Endothelial cell of umbilical vein (primary cell): Measurements from ENCODE around the gene CPNE1. TPM values are rescaled to one million over a fixed set of nuclear protein-coding genes. Genes with fewer than 3 reads are reported as not detected.

Source experiments
- BruUV-seq: library from RNA; stranded (reverse); fragments of 400-500 nt; replicated peaks from 2 replicates; lab custom pipeline; 2021; lab: Mats Ljungman, UMichigan
- CTCF ChIA-PET: fragments of 300-600, 350-600 bp; sonication (Branson Sonifier 250); formaldehyde crosslinking; loops from one replicate; lab custom pipeline; 2021; ENCODE audit warnings: antibody characterized with exemption, inconsistent platforms; lab: Charles Lee
- POLR2A ChIA-PET: fragments of 300-600, 350-600 bp; sonication (Branson Sonifier 250); formaldehyde crosslinking; loops from one replicate; lab custom pipeline; 2021; ENCODE audit warnings: antibody characterized with exemption, inconsistent platforms; lab: Charles Lee
- DNase-seq: peaks from one replicate; pipeline ENCODE4 v3.0.0-alpha.2; 2011; ENCODE audit warnings: low read depth, low spot score
- FAIRE-seq: peaks from 2 replicates; lab custom pipeline; 2011; peaks lifted over from hg19 to GRCh38; lab: Jason Lieb, UNC
- H2AFZ ChIP-seq: 2 replicates; pipeline ENCODE4 v1.6.0; 2012; ENCODE audit warnings: low read depth, low read length, control low read depth, inconsistent platforms
- H3K27ac ChIP-seq: 2 replicates; pipeline ENCODE4 v1.5.1; 2011; ENCODE audit warnings: low read depth, mild to moderate bottlenecking, control low read depth, low read length, moderate library complexity; ENCODE audit not compliant: insufficient read depth
- H3K27me3 ChIP-seq, 2 experiments: 2 replicates each; pipeline versions ENCODE4 v1.6.0 to v1.6.1; 2011; ENCODE audit warnings: low read length in 2 of 2, mixed read lengths in 1 of 2; ENCODE audit not compliant: control insufficient read depth in 2 of 2, insufficient read depth in 2 of 2
- H3K36me3 ChIP-seq, 2 experiments: 2 replicates in 1 of 2; 3 replicates in 1 of 2; pipeline ENCODE4 v1.5.1; 2011; ENCODE audit warnings: low read length in 2 of 2, mild to moderate bottlenecking in 1 of 2, moderate library complexity in 1 of 2; ENCODE audit not compliant: control insufficient read depth in 2 of 2, insufficient read depth in 2 of 2; ENCODE audit errors: extremely low read depth in 1 of 2
- H3K4me1 ChIP-seq: 3 replicates; pipeline ENCODE4 v1.5.1; 2011; ENCODE audit warnings: mild to moderate bottlenecking, low read length; ENCODE audit not compliant: control insufficient read depth, insufficient read depth; ENCODE audit errors: extremely low read depth
- H3K4me2 ChIP-seq: 2 replicates; pipeline ENCODE4 v1.6.1; 2011; ENCODE audit warnings: low read length, control low read depth, mixed read lengths; ENCODE audit not compliant: insufficient read depth
- H3K4me3 ChIP-seq, 3 experiments: fragments of 200-600 bp in 1 of 3; sonication (generic), shearing (Covaris generic) in 1 of 3; replicated peaks in 1 of 3; 2 replicates each; pipeline ENCODE4 v1.5.1; 2011 to 2016; ENCODE audit warnings: control low read depth in 3 of 3, low read length in 3 of 3, mild to moderate bottlenecking in 2 of 3, inconsistent platforms in 1 of 3, low read depth in 1 of 3, moderate library complexity in 1 of 3; ENCODE audit not compliant: insufficient read depth in 1 of 3
- H3K79me2 ChIP-seq: 2 replicates; pipeline ENCODE4 v1.6.0; 2012; ENCODE audit warnings: low read length, inconsistent platforms; ENCODE audit not compliant: control insufficient read depth, insufficient read depth
- H3K9ac ChIP-seq: replicated peaks from 2 replicates; pipeline ENCODE3; 2011; ENCODE audit warnings: low read length, control low read depth; ENCODE audit not compliant: insufficient read depth; ENCODE audit errors: extremely low read depth
- H3K9me1 ChIP-seq: replicated peaks from 3 replicates; pipeline ENCODE4 v1.6.0; 2011; ENCODE audit warnings: mild to moderate bottlenecking, low read length; ENCODE audit not compliant: control insufficient read depth, insufficient read depth; ENCODE audit errors: extremely low read depth
- H3K9me3 ChIP-seq: replicated peaks from 2 replicates; pipeline ENCODE4 v1.5.1; 2012; ENCODE audit warnings: low read length, inconsistent platforms; ENCODE audit not compliant: control insufficient read depth, insufficient read depth
- H4K20me1 ChIP-seq: replicated peaks from 2 replicates; pipeline ENCODE3; 2011; ENCODE audit warnings: mild to moderate bottlenecking, low read length; ENCODE audit not compliant: control insufficient read depth, insufficient read depth; ENCODE audit errors: extremely low read depth
- EZH2 ChIP-seq: IDR thresholded peaks from 2 replicates; pipeline ENCODE4 v1.6.1; 2012; ENCODE audit warnings: borderline replicate concordance, low read depth, mild to moderate bottlenecking, moderate library complexity, low read length, inconsistent platforms; ENCODE audit not compliant: severe bottlenecking
- FOS ChIP-seq: IDR thresholded peaks from 2 replicates; pipeline ENCODE4 v1.6.1; 2011; ENCODE audit warnings: mild to moderate bottlenecking, low read length, moderate library complexity, borderline replicate concordance; ENCODE audit not compliant: insufficient read depth
- GATA2 ChIP-seq: IDR thresholded peaks from 2 replicates; pipeline ENCODE4 v1.7.0; 2011; ENCODE audit warnings: low read depth, mild to moderate bottlenecking, moderate library complexity, mixed read lengths, low read length; ENCODE audit not compliant: insufficient read length, insufficient read depth
- JUN ChIP-seq: IDR thresholded peaks from 2 replicates; pipeline ENCODE4 v1.6.1; 2011; ENCODE audit warnings: borderline replicate concordance, low read depth; ENCODE audit not compliant: insufficient read length, insufficient read depth
- MAX ChIP-seq: IDR thresholded peaks from 2 replicates; pipeline ENCODE4 v1.6.1; 2011; ENCODE audit not compliant: insufficient read depth, insufficient read length
- MYC ChIP-seq: IDR thresholded peaks from one replicate; pipeline ENCODE4 v1.6.1; 2011; ENCODE audit warnings: mild to moderate bottlenecking, low read depth, low read length
- POLR2A ChIP-seq: IDR thresholded peaks from 2 replicates; pipeline ENCODE4 v1.6.1; 2012; ENCODE audit warnings: low read depth, mild to moderate bottlenecking, control low read depth, low read length
- POLR2AphosphoS5 ChIP-seq: IDR thresholded peaks from 2 replicates; pipeline ENCODE4 v1.6.1; 2012; ENCODE audit warnings: low read depth, mild to moderate bottlenecking, control low read depth, low read length, moderate library complexity; ENCODE audit not compliant: insufficient read depth
- dilution Hi-C: fragments of 300-500 bp; cut with MboI; formaldehyde crosslinking; loops from one replicate; pipeline ENCODE4 v1.15.0; 2019; ENCODE audit warnings: low sequenced_read_pairs; ENCODE audit not compliant: extremely low pct_ligation_motif_present
- intact Hi-C: fragments of 100-400 bp; cut with micrococcal nuclease; formaldehyde crosslinking; loops from one replicate; pipeline ENCODE4 v1.10.0; 2022
- polyA plus RNA-seq, 4 experiments: library from polyadenylated mRNA; depleted of rRNA in 3 of 4; stranded (reverse) in 3 of 4; unstranded in 1 of 4; fragments of >200 nt; gene quantifications; 2 replicates each; pipeline versions ENCODE4 v1.2.1 to v1.2.3, GENCODE V29; 2011 to 2012; ENCODE audit warnings: missing spikeins in 1 of 4
- total RNA-seq: library from RNA; stranded (reverse); gene quantifications from 2 replicates; pipeline ENCODE4 v1.2.3, GENCODE V29; 2021
- TF ChIP-seq, protein P1 (sequence below), 2 donors: IDR thresholded peaks; 1 replicate in 1 of 2; 2 replicates in 1 of 2; pipeline ENCODE4 v1.5.1; 2011; ENCODE audit warnings: low read length in 2 of 2, mild to moderate bottlenecking in 2 of 2, moderate library complexity in 2 of 2, control low read depth in 1 of 2, inconsistent platforms in 1 of 2, low read depth in 1 of 2; ENCODE audit not compliant: insufficient read depth in 1 of 2; ENCODE audit errors: extremely low read depth in 1 of 2

CPNE1 gene
- total and polyA plus RNA-seq, 2 donors (not counting 3 experiments of a cell fraction or from before 2014, with no cell fraction given) = 244 to 316 TPM

DNA sequence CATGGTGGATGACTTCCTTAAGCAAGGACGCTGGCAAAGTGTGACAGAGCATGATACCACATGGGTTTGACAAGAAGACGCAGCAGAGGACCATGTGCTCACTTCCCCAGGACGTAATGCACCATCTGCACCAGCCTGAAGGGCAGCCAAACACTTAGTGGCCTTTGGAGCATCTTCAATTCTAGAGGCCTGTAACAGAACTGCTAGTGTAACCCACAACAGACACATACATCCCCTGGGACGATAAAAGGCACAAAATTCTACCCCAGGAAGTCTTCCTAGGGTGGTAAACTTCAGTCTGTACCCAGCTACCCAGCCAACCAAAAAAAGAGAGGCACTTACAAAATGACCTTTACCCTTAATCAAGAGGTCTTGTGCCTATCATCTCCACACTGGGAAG lies 9.2 kb upstream of the CPNE1 start:
- H3K79me2 ChIP-seq = no peaks in the 10 kb centered on the region
- H3K4me3 ChIP-seq = no peak overlapping the region
- intact Hi-C loops (no loop called here), dilution Hi-C loops (no loop called here)
- DNase-seq (no peak), FAIRE-seq (no peak)
- H3K4me2 ChIP-seq = no peak overlapping the region
- no peaks in the 10 kb centered on the region for H3K9me3 ChIP-seq
- BruUV-seq = no TSS peak
- H3K9me1 ChIP-seq = no peaks in the 10 kb centered on the region
- H3K27me3 ChIP-seq = no peaks in the 10 kb centered on the region
- no peak overlapping the region for H3K27ac ChIP-seq
- CTCF ChIA-PET = interaction anchor here (1.2 to 1.4 kb wide), 3 partner anchors 8 to 9 kb away, joined by 3 to 4 read pairs (median 3); partner anchors contain the start of genes CPNE1 and RBM12
- no peak for TF ChIP-seq JUN
- no peak for TF ChIP-seq MYC
- TF ChIP-seq FOS = no peak
- TF ChIP-seq POLR2AphosphoS5 = no peak
- TF ChIP-seq EZH2 = no peak
- TF ChIP-seq GATA2 = no peak
- no peak for TF ChIP-seq MAX
- no peak for TF ChIP-seq POLR2A
- TF ChIP-seq, protein P1, sequence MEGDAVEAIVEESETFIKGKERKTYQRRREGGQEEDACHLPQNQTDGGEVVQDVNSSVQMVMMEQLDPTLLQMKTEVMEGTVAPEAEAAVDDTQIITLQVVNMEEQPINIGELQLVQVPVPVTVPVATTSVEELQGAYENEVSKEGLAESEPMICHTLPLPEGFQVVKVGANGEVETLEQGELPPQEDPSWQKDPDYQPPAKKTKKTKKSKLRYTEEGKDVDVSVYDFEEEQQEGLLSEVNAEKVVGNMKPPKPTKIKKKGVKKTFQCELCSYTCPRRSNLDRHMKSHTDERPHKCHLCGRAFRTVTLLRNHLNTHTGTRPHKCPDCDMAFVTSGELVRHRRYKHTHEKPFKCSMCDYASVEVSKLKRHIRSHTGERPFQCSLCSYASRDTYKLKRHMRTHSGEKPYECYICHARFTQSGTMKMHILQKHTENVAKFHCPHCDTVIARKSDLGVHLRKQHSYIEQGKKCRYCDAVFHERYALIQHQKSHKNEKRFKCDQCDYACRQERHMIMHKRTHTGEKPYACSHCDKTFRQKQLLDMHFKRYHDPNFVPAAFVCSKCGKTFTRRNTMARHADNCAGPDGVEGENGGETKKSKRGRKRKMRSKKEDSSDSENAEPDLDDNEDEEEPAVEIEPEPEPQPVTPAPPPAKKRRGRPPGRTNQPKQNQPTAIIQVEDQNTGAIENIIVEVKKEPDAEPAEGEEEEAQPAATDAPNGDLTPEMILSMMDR (IDR thresholded peaks at IDR 0.05; ENCODE audit: extremely low read depth in 1 of 2, insufficient read depth in 1 of 2, low read depth in 1 of 2, low read length in 2 of 2) = no peak
- no peaks in the 10 kb centered on the region for H4K20me1 ChIP-seq
- H2AFZ ChIP-seq = no peak overlapping the region
- no peaks in the 10 kb centered on the region for H3K4me1 ChIP-seq
- peaks cover 3 to 11% of the 10 kb centered on the region in 2 experiments for H3K36me3 ChIP-seq
- no peak overlapping the region for H3K9ac ChIP-seq
- POLR2A ChIA-PET = no interaction called here
